MCF 10A (cell line): ENCODE measurements around the gene SPINT3. TPM values are rescaled to one million over a fixed set of nuclear protein-coding genes. Genes with fewer than 3 reads are reported as not detected.

ENCODE experiments used
- BruUV-seq: library from RNA; stranded (reverse); fragments of 400-500 nt; replicated peaks from 2 replicates; lab custom pipeline; 2021; lab: Mats Ljungman, UMichigan
- CTCF ChIA-PET: fragments of 300-600 bp; sonication (Branson Sonifier 250); formaldehyde crosslinking; extraction: SDS; loops from one replicate; lab custom pipeline; 2021; ENCODE audit warnings: antibody characterized with exemption, inconsistent platforms; lab: Yijun Ruan, JAX
- POLR2A ChIA-PET: fragments of 300-600, 350-650 bp; sonication (Branson Sonifier 250); formaldehyde crosslinking; extraction: SDS; loops from one replicate; lab custom pipeline; 2020; ENCODE audit warnings: antibody characterized with exemption, inconsistent platforms; lab: Yijun Ruan, JAX
- DNase-seq: peaks from one replicate; pipeline ENCODE4 v3.0.0-alpha.2; 2018; ENCODE audit not compliant: unreplicated experiment
- H3K27ac Mint-ChIP-seq: one replicate; pipeline ENCODE4 v1.8.0; 2022; ENCODE audit warnings: mild to moderate bottlenecking, low read depth, mixed read lengths; ENCODE audit not compliant: unreplicated experiment
- H3K27me3 Mint-ChIP-seq: one replicate; pipeline ENCODE4 v1.8.0; 2022; ENCODE audit warnings: mixed read lengths; ENCODE audit not compliant: insufficient read depth, unreplicated experiment
- H3K36me3 Mint-ChIP-seq: one replicate; pipeline ENCODE4 v1.8.0; 2022; ENCODE audit warnings: mild to moderate bottlenecking, moderate library complexity, mixed read lengths; ENCODE audit not compliant: insufficient read depth, unreplicated experiment
- H3K4me1 Mint-ChIP-seq: one replicate; pipeline ENCODE4 v1.8.0; 2022; ENCODE audit warnings: mixed read lengths; ENCODE audit not compliant: insufficient read depth, unreplicated experiment
- H3K4me3 Mint-ChIP-seq: one replicate; pipeline ENCODE4 v1.8.0; 2022; ENCODE audit warnings: mild to moderate bottlenecking, moderate library complexity, mixed read lengths; ENCODE audit not compliant: unreplicated experiment
- H3K9me3 Mint-ChIP-seq: one replicate; pipeline ENCODE4 v1.8.0; 2022; ENCODE audit warnings: mixed read lengths; ENCODE audit not compliant: unreplicated experiment
- intact Hi-C: fragments of 100-400 bp; cut with micrococcal nuclease; formaldehyde crosslinking; loops from 2 replicates; pipeline ENCODE4 v1.14.1; 2022
- total RNA-seq: library from RNA; stranded (reverse); gene quantifications from 2 replicates; pipeline ENCODE4 v1.2.3, GENCODE V29; 2022
- TF ChIP-seq, protein P1 (sequence below): fragments of 200-600 bp; IDR thresholded peaks from one replicate; pipeline ENCODE4 v1.8.0; 2022; ENCODE audit warnings: antibody characterized with exemption, mild to moderate bottlenecking; ENCODE audit not compliant: unreplicated experiment

Gene SPINT3
- total RNA-seq, 1 experiment from 2014 or later, result not detected

DNA sequence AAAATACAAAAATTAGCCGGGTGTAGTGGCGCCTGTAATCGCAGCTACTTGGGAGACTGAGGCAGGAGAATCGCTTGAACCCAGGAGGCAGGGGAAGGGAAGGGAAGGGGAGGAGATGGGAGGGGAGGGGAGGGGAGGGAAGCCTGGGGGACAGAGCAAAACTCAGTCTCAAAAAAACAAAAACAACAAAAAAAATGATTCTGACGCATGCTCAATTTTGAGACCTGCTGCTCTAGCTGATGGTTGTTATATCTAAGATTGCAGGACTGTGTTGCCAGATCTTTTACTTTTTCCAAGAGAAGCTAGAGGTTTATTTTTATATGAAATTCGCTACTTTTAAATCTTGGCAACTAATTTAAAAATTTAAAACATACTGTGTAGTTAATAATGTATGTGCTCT is 48.2 kb downstream of the SPINT3 start:
- Mint-ChIP-seq H3K4me3 (no peak overlapping the region), H3K27me3 (peaks cover 15% of the 10 kb centered on the region), H3K27ac (no peak overlapping the region), H3K4me1 (no peaks in the 10 kb centered on the region), H3K9me3 (no peaks in the 10 kb centered on the region), H3K36me3 (no peaks in the 10 kb centered on the region)
- DNase-seq, result no peak
- TF ChIP-seq, protein P1, sequence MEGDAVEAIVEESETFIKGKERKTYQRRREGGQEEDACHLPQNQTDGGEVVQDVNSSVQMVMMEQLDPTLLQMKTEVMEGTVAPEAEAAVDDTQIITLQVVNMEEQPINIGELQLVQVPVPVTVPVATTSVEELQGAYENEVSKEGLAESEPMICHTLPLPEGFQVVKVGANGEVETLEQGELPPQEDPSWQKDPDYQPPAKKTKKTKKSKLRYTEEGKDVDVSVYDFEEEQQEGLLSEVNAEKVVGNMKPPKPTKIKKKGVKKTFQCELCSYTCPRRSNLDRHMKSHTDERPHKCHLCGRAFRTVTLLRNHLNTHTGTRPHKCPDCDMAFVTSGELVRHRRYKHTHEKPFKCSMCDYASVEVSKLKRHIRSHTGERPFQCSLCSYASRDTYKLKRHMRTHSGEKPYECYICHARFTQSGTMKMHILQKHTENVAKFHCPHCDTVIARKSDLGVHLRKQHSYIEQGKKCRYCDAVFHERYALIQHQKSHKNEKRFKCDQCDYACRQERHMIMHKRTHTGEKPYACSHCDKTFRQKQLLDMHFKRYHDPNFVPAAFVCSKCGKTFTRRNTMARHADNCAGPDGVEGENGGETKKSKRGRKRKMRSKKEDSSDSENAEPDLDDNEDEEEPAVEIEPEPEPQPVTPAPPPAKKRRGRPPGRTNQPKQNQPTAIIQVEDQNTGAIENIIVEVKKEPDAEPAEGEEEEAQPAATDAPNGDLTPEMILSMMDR, result no peak
- intact Hi-C loops, result no loop called here
- ChIA-PET CTCF (interaction anchor here (0.5 to 2.7 kb wide), 6 partner anchors 17 to 304 kb away, joined by 3 to 13 read pairs (median 3); no protein-coding TSS in a partner anchor), POLR2A (interaction anchor here (0.6 to 1.0 kb wide), 2 partner anchors 123 to 265 kb away, joined by 3 read pairs; no protein-coding TSS in a partner anchor)
- BruUV-seq, result no TSS peak

- Mint-ChIP-seq H3K27me3 (peaks cover 2% of the 10 kb centered on the region), H3K36me3 (no peaks in the 10 kb centered on the region), H3K27ac (no peak overlapping the region), H3K4me3 (no peak overlapping the region), H3K4me1 (no peaks in the 10 kb centered on the region), H3K9me3 (no peaks in the 10 kb centered on the region)
- ChIA-PET POLR2A (interaction anchor here (0.9 to 1.7 kb wide), 6 partner anchors 10 to 121 kb away, joined by 3 to 5 read pairs (median 3); no protein-coding TSS in a partner anchor), CTCF (interaction anchor here (0.6 to 2.7 kb wide), 7 partner anchors 16 to 303 kb away, joined by 3 to 13 read pairs (median 4); no protein-coding TSS in a partner anchor)
- no peak for DNase-seq
- intact Hi-C loops, result no loop called here
- TF ChIP-seq, protein P1, result no peak
- no TSS peak for BruUV-seq
Measured at GRCh38 chr20:45465491-45466266, 49.7 kb downstream of the SPINT3 start.

DNA sequence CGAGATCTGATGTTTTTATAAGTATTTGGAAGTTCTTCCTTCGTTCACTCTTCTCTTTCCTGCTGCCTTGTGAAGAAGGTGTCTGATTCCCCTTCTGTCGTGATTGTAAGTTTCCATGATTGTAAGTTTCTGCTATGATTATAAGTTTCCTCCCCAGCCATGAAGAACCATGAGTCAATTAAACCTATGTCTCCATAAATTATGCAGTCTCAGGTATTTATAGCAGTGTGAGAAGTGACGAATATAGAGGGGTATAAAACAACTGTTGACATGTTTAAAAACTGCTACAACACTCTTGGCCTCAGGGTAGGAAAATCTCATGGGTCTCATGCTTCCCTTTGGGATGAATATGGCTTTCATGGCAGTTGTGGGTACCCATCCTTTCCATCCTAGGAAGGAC is 51.7 kb downstream of the SPINT3 start:
- intact Hi-C loops, result no loop called here
- no peaks in the 10 kb centered on the region for H3K36me3 Mint-ChIP-seq
- TF ChIP-seq, protein P1, result no peak
- H3K27me3 Mint-ChIP-seq, result no peaks in the 10 kb centered on the region
- H3K9me3 Mint-ChIP-seq, result no peaks in the 10 kb centered on the region
- BruUV-seq, result no TSS peak
- ChIA-PET POLR2A (interaction anchor here (1.7 kb wide), 1 partner anchor 11 kb away, joined by 3 read pairs; no protein-coding TSS in a partner anchor), CTCF (interaction anchor here (1.3 to 2.3 kb wide), 2 partner anchors 12 to 13 kb away, joined by 11 to 14 read pairs; no protein-coding TSS in a partner anchor)
- no peaks in the 10 kb centered on the region for H3K4me1 Mint-ChIP-seq
- H3K27ac Mint-ChIP-seq, result no peak overlapping the region
- H3K4me3 Mint-ChIP-seq, result no peak overlapping the region
- no peak for DNase-seq
